DND-41 (cell line): Measurements from ENCODE around the gene OR7C2.
"Not testable (repeated sequence)": the region's sequence is repeated elsewhere in the genome, so short reads cannot be mapped to it uniquely, and the experiment has no call there.

Experiments
- CTCF ChIP-seq: IDR thresholded peaks from 2 replicates; pipeline ENCODE4 v1.5.1; 2012; ENCODE audit warnings: borderline replicate concordance, low read length, moderate library complexity, mild to moderate bottlenecking; ENCODE audit not compliant: poor library complexity, severe bottlenecking; ENCODE audit errors: extremely low read depth
- EZH2 ChIP-seq: IDR thresholded peaks from 3 replicates; pipeline ENCODE4 v1.6.1; 2012; ENCODE audit warnings: borderline replicate concordance, low read depth, mild to moderate bottlenecking, moderate library complexity, low read length, inconsistent platforms; ENCODE audit not compliant: severe bottlenecking

GRCh38 chr19:14949413-14949812 lies 8.1 kb downstream of the OR7C2 start:
- not testable (repeated sequence) for TF ChIP-seq CTCF, EZH2
